Activated naive CD4-positive, alpha-beta T cell treated with Interleukin-2 at 50 U/mL for 16 hours (primary cell): ENCODE measurements around the gene OGN.

Experiments used
- DNase-seq: peaks from one replicate; pipeline ENCODE4 v3.0.0-alpha.2; 2020

The OGN gene

GRCh38 chr9:92402826-92403745, 1.3 kb downstream of the OGN start:
- DNase-seq, result no peak

DNA sequence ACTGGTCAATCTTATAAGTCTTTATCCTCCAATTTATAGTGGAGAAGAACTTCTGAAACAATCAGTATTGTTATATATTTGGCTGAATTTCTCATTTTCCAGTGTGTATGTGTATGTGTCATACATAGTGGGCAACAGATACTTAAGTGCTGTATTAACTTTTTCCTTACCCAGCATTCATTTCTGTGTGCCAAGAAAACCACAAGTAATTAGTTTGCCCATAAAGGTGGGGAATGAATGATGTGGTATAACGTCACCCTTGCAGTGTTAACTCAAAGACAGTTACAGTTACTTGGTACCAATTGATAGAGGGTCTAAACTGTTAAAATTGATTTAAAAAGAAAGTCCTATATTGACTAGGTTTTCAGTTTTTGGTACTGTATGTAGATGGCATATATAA, 2.0 kb downstream of the OGN start:
- DNase-seq, result no peak

- DNase-seq, result no peak
These were observed 6.5 kb downstream of the OGN start for GRCh38 chr9:92397853-92398252.

- no peak for DNase-seq
These were observed 8.8 kb downstream of the OGN start for GRCh38 chr9:92395617-92396016.

- no peak for DNase-seq
These were observed 10.7 kb downstream of the OGN start for GRCh38 chr9:92393686-92394085.

GRCh38 chr9:92392690-92393089, 11.7 kb downstream of the OGN start:
- DNase-seq, result no peak

DNA sequence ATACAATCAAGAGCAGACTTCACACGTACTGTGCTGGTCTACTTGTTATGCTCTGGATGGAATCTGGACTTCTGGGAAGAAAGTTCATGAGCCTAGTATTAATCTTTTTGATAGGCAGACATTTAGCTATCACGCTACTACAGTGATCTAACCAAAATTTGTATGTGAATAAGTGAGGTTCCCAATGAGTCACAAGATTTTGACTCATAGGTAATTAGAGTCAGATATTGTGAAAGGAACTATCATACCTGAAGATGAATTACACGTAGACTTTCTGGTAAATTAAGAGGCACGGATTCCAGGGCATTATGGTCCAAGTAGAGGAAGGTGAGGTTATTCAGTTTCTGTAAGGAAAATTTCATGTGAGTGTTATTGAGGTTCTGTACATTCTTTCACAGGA, 18.4 kb downstream of the OGN start:
- no peak for DNase-seq

DNA sequence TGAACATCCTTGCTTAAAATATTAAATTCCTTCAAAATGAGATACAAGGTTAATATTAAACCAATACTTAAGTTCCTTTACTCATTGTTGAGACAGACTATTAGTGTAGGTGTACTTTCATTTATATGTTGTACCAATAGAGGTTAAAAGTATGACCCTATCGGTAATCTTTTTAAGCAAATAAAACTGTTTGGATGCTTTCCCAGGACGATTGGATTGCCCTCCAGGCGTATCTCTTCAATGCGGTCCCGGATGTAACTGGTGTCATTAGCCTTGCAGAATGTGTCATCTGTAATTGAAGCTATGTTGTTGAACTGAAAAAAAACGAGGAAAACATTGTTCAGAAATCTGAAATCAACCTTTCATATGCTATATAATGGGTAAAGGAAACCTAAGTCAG, 18.9 kb downstream of the OGN start:
- DNase-seq, result no peak

DNA sequence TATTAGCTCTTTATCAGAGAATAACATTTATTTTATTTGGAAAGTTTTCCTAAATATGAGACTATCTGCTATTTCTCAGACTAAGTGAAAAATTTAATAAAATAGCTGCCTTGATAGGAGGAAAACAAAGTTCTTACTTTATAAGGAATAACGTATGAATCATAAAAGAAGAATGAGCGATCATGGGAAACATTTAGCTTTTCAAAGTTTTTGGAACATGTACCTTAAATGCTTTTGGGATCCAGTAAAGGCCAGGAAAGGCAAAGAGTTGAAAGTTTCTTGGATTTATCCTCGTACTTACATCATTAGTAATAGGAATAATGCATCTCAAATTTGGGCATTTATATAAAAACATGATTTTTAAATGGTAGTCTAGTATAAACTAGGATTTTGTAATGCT, 19.4 kb downstream of the OGN start:
- DNase-seq, result no peak

GRCh38 chr9:92384375-92384774, 20.0 kb downstream of the OGN start:
- DNase-seq, result no peak

GRCh38 chr9:92381775-92382174, 22.6 kb downstream of the OGN start:
- DNase-seq, result no peak

GRCh38 chr9:92380603-92381002, 23.8 kb downstream of the OGN start:
- DNase-seq, result no peak

DNA sequence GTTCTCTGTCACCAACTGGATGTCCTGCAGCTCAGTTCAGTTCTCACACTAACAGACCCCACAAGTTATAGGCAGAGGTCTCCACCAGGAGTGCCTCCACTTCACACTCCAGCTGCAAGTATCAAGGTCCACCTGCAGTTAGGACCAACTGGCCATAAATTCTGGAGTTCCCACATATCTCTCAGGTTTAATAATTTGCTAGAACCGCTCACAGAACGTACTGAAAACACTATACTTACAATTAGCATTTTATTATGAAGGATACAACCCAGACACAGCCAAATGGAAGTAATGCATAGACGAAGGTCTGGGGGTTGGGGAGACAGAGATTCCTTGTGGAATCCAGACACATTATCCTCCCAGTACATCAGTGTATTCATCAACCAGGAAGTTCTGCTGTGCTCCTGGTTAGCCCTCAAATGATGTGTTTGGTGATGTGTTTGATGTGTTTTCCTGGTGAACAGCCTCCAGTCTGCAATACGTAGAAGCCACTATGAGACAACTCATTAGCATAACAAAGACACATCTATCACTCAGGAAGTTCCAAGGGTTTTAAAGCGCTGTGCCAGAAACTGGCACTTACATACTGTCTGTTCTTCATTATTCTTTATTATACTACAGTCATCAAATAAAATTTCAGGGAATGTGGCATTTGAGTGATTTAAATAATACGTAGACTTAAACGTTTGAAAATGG, 25.4 kb downstream of the OGN start:
- DNase-seq, result no peak

DNA sequence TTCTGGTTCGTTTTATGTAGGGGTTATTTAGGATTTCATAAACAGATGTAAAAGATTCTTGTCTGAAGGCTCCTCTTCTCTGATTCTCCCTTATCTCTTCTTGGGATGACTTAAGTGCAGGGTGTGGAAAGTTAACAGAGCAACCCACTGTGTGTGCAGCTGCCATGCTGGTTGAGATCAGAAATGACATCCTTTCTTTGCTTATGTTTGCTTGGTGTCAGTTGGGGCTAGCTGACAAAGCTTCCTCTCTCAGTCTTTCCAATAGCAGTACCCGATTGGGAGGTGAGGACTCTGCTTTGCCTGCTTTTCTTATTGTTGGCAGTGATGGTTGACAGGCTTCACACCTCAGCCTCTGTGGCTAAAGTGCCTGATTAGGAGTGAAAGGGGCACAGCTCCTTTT, 26.5 kb downstream of the OGN start:
- DNase-seq, result no peak

GRCh38 chr9:92373167-92373566, 31.2 kb downstream of the OGN start:
- no peak for DNase-seq

- DNase-seq, result no peak
These were observed 35.3 kb downstream of the OGN start for GRCh38 chr9:92369075-92369474.

GRCh38 chr9:92360083-92360482, 44.3 kb downstream of the OGN start:
- DNase-seq, result no peak

DNA sequence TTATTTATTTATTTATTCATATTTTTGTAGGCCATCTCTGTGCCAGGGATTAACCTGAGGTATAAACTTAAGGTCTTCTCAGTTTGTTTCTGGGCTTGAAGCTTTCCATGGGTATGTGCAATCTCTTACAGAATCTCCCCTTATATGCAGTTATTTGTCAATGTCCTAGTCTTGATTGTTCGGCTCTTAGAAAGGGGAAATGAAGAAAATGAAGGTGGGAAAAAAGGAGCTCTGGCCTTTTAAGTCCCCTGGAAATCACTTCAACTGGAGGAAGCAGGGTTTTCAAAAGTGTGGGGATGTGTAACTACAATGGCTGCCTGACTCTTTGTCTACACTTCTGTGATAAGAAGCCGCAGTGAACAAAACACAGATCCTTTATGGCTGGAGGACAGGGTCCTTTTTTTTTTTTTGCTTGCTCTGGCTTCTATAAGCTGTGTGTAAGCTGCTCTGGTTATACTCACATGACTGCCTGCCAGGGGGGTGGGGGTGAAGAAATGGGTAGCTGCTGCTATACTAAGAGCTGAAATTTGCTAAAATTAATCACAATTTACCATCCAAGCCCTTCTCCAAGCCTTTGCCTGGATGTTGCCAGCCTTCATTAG, 44.9 kb downstream of the OGN start:
- no peak for DNase-seq

DNA sequence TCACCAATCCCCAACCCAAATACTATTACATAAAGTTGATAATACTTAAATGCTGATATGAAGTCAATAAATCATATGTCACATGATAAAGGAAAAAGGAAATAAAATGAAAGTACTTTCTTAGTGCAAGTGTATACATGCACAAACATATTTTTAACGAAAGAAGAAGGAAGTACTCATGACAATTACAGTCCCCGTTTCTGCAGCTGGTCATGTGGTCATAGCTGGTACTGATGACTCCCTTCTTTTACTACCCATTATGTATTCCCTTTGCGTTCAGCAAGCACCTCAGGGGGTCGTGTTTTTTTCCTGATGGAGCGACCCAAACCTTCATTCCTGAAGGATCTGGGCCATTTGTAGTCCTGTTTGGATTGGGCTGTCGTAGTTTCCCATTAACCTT, 51.3 kb downstream of the OGN start:
- no peak for DNase-seq

DNA sequence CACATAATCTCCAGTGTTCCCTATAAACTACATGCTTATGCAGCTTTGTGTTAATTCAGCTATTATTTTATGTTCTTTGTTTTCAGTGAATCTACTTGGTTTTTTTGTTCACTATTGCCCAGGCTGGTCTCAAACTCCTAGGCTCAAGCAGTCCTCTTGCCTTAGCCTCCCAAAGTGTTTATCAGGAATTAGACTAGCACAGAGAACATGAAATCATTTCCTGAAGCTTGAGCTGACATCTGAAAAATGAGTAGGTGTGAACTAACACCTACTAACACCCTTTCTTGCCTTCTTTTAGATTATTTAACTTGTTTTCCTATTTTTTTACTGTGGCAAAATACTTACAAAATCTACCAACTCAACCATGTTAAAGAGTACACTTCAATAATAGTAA, 53.6 kb downstream of the OGN start:
- no peak for DNase-seq

DNA sequence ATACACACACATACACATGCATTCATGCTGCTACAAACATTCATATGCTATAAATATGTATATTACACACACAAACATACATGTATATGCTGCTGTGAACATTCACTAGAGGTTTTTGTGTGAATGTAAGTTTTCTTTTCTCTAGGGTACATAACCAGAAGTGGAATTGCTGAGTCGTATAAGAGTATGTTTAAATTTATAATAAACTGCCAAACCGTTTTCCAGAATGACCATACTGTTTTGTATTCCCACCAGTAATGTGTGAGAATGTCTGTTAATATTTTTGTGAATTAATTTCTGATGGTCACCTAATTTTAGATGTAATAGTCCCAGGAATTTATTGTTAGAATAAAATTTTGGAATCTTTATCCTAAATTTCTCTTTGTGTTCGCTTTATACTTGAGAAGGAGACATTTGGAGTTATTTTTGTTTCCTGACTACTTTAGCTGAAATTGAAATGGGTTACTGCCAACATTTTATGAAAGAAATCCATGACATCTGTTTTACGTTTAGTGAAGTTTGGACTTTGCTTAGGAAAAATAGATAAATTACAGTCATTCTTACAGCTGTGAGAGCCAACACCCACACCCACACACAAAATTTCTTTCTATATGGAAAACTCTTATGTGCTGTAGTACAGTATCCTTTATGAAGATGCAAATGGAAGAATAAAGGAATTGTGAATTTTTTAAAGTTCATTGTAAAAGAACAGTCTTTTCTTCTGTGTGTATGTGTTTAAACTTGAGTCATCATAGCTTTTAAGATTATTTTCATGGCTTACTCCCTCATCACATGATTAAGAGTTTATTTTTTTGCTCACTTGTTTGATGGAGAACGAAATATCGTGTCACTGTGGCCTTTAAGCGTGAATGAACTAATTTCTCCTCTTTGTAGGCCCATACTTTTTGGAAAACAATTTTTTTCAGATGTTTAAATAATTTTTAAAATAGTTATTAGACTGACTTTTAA, 54.3 kb downstream of the OGN start:
- no peak for DNase-seq

DNA sequence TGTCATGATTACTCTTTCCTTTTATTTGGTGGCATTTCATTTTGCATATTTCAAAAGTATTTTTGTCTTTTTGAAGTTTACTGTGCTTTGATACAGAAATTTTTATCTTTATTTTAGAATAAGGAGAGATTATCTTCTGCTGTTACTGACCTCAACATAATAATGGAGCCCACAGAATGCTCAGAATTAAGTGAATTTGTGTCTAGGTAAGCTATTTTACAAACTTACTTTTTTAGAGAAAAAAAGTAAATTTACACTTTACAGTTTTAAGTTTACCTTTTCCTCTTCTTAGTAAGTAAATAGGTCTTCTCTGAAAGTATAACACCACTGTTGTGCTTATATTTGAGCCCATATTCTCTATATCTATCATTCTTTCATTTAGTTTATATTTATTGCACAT, 58.8 kb downstream of the OGN start:
- DNase-seq, result no peak
